OCI-LY1 (cell line): ENCODE measurements around the gene CNOT8.
"Not testable (repeated sequence)": the region's sequence is repeated elsewhere in the genome, so short reads cannot be mapped to it uniquely, and the experiment has no call there.

ENCODE experiments used
- H2AFZ ChIP-seq: fragments of 200-600 bp; sonication (generic), shearing (Covaris generic); 2 replicates; pipeline ENCODE4 v1.6.0; 2014; ENCODE audit warnings: antibody characterized with exemption, mild to moderate bottlenecking, low read length
- H3F3A ChIP-seq: fragments of 200-600 bp; sonication (generic), shearing (Covaris generic); 2 replicates; pipeline ENCODE4 v1.6.0; 2014; ENCODE audit warnings: mild to moderate bottlenecking, antibody characterized with exemption, low read length, moderate library complexity; ENCODE audit not compliant: insufficient read depth
- H3K27ac ChIP-seq: fragments of 200-600 bp; sonication (generic); 2 replicates; pipeline ENCODE4 v1.5.1; 2014; ENCODE audit warnings: low read length, mixed run types, mild to moderate bottlenecking, low read depth; ENCODE audit not compliant: poor library complexity, severe bottlenecking
- H3K27me3 ChIP-seq: fragments of 200-600 bp; sonication (generic); 2 replicates; pipeline ENCODE4 v1.6.0; 2014; ENCODE audit warnings: antibody characterized with exemption, mild to moderate bottlenecking, low read length, moderate library complexity; ENCODE audit not compliant: insufficient read depth
- H3K36me3 ChIP-seq: fragments of 200-600 bp; sonication (generic); 2 replicates; pipeline ENCODE4 v1.6.1; 2014; ENCODE audit warnings: mild to moderate bottlenecking, antibody characterized with exemption, low read length, moderate library complexity, mixed read lengths; ENCODE audit not compliant: insufficient read depth
- H3K4me1 ChIP-seq: fragments of 200-600 bp; sonication (generic); 2 replicates; pipeline ENCODE4 v1.5.1; 2014; ENCODE audit warnings: mild to moderate bottlenecking, low read length, moderate library complexity; ENCODE audit not compliant: insufficient read depth, severe bottlenecking
- H3K4me2 ChIP-seq: fragments of 200-600 bp; sonication (generic), shearing (Covaris generic); 2 replicates; pipeline ENCODE4 v1.6.1; 2014; ENCODE audit warnings: low read length
- H3K4me3 ChIP-seq: fragments of 200-600 bp; sonication (generic); 2 replicates; pipeline ENCODE4 v1.5.1; 2014; ENCODE audit warnings: low read length, low read depth, mild to moderate bottlenecking, mixed read lengths; ENCODE audit not compliant: poor library complexity, severe bottlenecking
- H3K79me2 ChIP-seq: fragments of 200-600 bp; shearing (Covaris generic); 2 replicates; pipeline ENCODE4 v1.6.1; 2016; ENCODE audit warnings: mixed run types, low read length, mixed read lengths; ENCODE audit not compliant: insufficient read depth
- H3K9ac ChIP-seq: fragments of 200-600 bp; sonication (generic), shearing (Covaris generic); 2 replicates; pipeline ENCODE4 v1.6.1; 2014; ENCODE audit warnings: mild to moderate bottlenecking, low read length, mixed read lengths
- H3K9me2 ChIP-seq: fragments of 200-600 bp; sonication (generic), shearing (Covaris generic); 2 replicates; pipeline ENCODE4 v1.6.1; 2014; ENCODE audit warnings: low read depth, mild to moderate bottlenecking, low read length, mixed read lengths
- H3K9me3 ChIP-seq: fragments of 200-600 bp; shearing (Covaris generic); 2 replicates; pipeline ENCODE4 v1.6.1; 2014; ENCODE audit warnings: low read length, mixed read lengths
- H4K20me1 ChIP-seq: fragments of 200-600 bp; sonication (generic), shearing (Covaris generic); 2 replicates; pipeline ENCODE4 v1.6.0; 2016; ENCODE audit warnings: mild to moderate bottlenecking, low read length; ENCODE audit not compliant: insufficient read depth
- EZH2 ChIP-seq: fragments of 200-600 bp; sonication (generic), shearing (Covaris generic); IDR thresholded peaks from 2 replicates; pipeline ENCODE4 v1.8.0; 2017; ENCODE audit warnings: borderline replicate concordance, mixed run types, mild to moderate bottlenecking, antibody characterized with exemption, low read length, moderate library complexity, mixed read lengths
- TF ChIP-seq, protein P1 (sequence below): fragments of 200-600 bp; sonication (generic), shearing (Covaris generic); IDR thresholded peaks from 2 replicates; pipeline ENCODE4 v1.5.1; 2017; ENCODE audit warnings: mild to moderate bottlenecking, antibody characterized with exemption, low read length, moderate library complexity, mixed read lengths

CNOT8 gene

DNA sequence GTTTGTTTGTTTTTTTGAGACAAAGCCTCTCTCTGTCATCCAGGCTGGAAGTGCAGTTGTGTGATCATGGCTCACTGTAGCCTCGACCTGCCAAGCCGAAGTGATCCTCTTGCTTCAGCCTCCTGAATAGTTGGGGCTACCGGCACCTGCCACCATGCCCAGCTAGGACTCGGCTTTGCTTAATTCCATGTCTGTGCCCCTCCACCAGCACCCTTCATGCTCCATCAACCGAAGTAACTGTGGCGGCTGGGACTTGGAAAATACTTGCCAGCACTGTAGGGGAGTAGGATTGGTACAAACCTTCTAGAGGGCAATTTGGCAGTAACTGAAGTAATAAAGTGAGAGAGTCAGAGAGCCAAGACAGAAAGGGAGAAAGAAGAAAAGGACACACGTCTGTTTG lies 27.0 kb upstream of the CNOT8 start:
- Histone ChIP-seq H3F3A (no peaks in the 10 kb centered on the region), H3K9me3 (no peaks in the 10 kb centered on the region), H3K9ac (no peak overlapping the region), H3K27me3 (no peaks in the 10 kb centered on the region), H3K79me2 (no peaks in the 10 kb centered on the region), H2AFZ (no peak overlapping the region), H3K4me2 (no peak overlapping the region), H3K4me1 (no peaks in the 10 kb centered on the region), H3K27ac (no peak overlapping the region), H4K20me1 (no peaks in the 10 kb centered on the region), H3K36me3 (peaks cover 40% of the 10 kb centered on the region), H3K9me2 (no peaks in the 10 kb centered on the region), H3K4me3 (no peak overlapping the region)
- TF ChIP-seq, protein P1, sequence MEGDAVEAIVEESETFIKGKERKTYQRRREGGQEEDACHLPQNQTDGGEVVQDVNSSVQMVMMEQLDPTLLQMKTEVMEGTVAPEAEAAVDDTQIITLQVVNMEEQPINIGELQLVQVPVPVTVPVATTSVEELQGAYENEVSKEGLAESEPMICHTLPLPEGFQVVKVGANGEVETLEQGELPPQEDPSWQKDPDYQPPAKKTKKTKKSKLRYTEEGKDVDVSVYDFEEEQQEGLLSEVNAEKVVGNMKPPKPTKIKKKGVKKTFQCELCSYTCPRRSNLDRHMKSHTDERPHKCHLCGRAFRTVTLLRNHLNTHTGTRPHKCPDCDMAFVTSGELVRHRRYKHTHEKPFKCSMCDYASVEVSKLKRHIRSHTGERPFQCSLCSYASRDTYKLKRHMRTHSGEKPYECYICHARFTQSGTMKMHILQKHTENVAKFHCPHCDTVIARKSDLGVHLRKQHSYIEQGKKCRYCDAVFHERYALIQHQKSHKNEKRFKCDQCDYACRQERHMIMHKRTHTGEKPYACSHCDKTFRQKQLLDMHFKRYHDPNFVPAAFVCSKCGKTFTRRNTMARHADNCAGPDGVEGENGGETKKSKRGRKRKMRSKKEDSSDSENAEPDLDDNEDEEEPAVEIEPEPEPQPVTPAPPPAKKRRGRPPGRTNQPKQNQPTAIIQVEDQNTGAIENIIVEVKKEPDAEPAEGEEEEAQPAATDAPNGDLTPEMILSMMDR: no peak
- no peak for TF ChIP-seq EZH2

DNA sequence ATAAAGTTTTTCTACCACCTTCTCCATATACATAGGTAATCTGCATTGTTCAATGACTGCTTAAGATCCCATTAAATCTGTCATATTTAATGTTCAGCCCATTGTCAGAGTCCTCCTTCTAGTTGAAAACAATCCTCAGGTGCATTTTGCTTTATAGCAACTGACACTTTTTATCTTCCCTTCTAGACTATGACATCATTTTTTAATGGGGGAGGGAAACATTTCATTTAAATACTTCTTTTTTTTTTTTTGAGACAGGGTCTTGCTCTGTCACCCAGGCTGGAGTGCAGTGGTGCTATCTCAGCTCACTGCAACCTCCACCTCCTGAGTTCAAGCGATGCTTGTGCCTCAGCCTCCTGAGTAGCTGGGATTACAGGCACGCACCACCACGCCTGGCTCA lies 25.6 kb upstream of the CNOT8 start:
- not testable (repeated sequence) for H3K79me2 ChIP-seq, H3K9ac ChIP-seq, H3K9me2 ChIP-seq, H3K4me1 ChIP-seq, H3K4me3 ChIP-seq, H3K9me3 ChIP-seq, H2AFZ ChIP-seq, H3K27me3 ChIP-seq, H4K20me1 ChIP-seq, H3F3A ChIP-seq, H3K27ac ChIP-seq, H3K4me2 ChIP-seq
- H3K36me3 ChIP-seq: peaks cover 40% of the 10 kb centered on the region

DNA sequence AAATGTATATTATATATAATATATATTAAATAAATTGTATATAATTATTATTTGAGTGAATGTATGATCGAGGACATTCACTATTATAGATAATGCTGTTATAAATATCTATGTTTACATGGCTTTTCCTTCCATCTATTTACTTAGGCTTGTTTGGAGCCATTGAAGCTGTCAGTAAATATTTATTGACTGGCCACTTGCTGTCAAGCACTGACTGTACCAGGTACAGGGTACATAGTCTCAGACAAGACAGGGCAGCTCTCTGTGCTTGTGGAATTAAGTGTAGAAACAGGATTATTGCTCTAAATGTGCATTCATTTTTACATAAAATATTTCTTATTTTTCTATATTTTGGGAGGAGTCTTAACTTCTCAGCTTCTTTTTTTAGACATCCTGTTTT lies 24.4 kb upstream of the CNOT8 start:
- H3K79me2 ChIP-seq: no peaks in the 10 kb centered on the region
- no peak overlapping the region for H2AFZ ChIP-seq
- no peaks in the 10 kb centered on the region for H3F3A ChIP-seq
- H3K4me3 ChIP-seq: no peak overlapping the region
- H4K20me1 ChIP-seq: no peaks in the 10 kb centered on the region
- peaks cover 33% of the 10 kb centered on the region for H3K36me3 ChIP-seq
- no peaks in the 10 kb centered on the region for H3K9me3 ChIP-seq
- H3K27ac ChIP-seq: no peak overlapping the region
- H3K27me3 ChIP-seq: no peaks in the 10 kb centered on the region
- no peak overlapping the region for H3K9ac ChIP-seq
- no peaks in the 10 kb centered on the region for H3K9me2 ChIP-seq
- no peak overlapping the region for H3K4me2 ChIP-seq
- H3K4me1 ChIP-seq: no peaks in the 10 kb centered on the region
- TF ChIP-seq, protein P1: no peak
- TF ChIP-seq EZH2: no peak

DNA sequence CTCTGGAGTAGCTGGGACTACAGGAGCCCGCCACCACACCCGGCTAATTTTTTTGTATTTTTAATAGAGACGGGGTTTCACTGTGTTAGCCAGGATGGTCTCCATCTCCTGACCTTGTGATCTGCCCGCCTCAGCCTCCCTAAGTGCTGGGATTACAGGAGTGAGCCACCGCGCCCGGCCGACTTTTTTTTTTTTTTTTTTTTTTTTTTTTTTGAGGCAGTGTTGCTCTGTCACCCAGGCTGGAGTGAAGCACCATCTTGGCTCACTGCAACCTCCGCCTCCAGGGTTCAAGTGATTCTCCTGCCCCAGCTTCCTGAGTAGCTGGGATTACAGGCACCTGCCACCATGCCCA lies 22.8 kb upstream of the CNOT8 start:
- H3K4me3 ChIP-seq, H3K9ac ChIP-seq, H3K9me2 ChIP-seq, H3K27ac ChIP-seq, H3K4me2 ChIP-seq, H3K4me1 ChIP-seq, H3K79me2 ChIP-seq, H2AFZ ChIP-seq, H3F3A ChIP-seq, H3K9me3 ChIP-seq, H3K27me3 ChIP-seq, H4K20me1 ChIP-seq: not testable (repeated sequence)
- H3K36me3 ChIP-seq: peaks cover 17% of the 10 kb centered on the region
